PC-3 (cell line): Measurements from ENCODE around the gene HBG2. TPM values are rescaled to one million over a fixed set of nuclear protein-coding genes. Genes with fewer than 3 reads are reported as not detected.

Experiments
- ATAC-seq: fragments of 200-7000 bp; cut with Tn5 transposase; 2 replicates; pipeline ENCODE4 v1.9.1; 2020; ENCODE audit warnings: mild to moderate bottlenecking, moderate library complexity
- BruUV-seq: library from RNA; stranded (reverse); fragments of 400-500 nt; replicated peaks from 2 replicates; lab custom pipeline; 2021; lab: Mats Ljungman, UMichigan
- CTCF ChIA-PET: fragments of 300-600 bp; sonication (Branson Sonifier 250); formaldehyde crosslinking; loops from one replicate; lab custom pipeline; 2022; ENCODE audit warnings: antibody characterized with exemption; lab: Charles Lee
- POLR2A ChIA-PET: fragments of 300-600 bp; sonication (Branson Sonifier 250); formaldehyde crosslinking; loops from one replicate; lab custom pipeline; 2022; ENCODE audit warnings: antibody characterized with exemption; ENCODE audit not compliant: unreplicated experiment; lab: Charles Lee
- DNase-seq: peaks from one replicate; pipeline ENCODE4 v3.0.0-alpha.2; 2015
- H2AFZ ChIP-seq: fragments of 300-600 bp; sonication (generic); 2 replicates; pipeline ENCODE4 v1.6.0; 2016; ENCODE audit warnings: antibody characterized with exemption, low read length
- H3F3A ChIP-seq: fragments of 300-600 bp; sonication (generic); one replicate; pipeline ENCODE4 v1.6.0; 2017; ENCODE audit warnings: antibody characterized with exemption, low read length, control low read depth, mild to moderate bottlenecking; ENCODE audit not compliant: unreplicated experiment
- H3K27ac ChIP-seq: fragments of 300-600 bp; sonication (generic); 2 replicates; pipeline ENCODE4 v1.5.1; 2016; ENCODE audit warnings: mild to moderate bottlenecking, low read length
- H3K27me3 ChIP-seq: fragments of 300-600 bp; sonication (generic); 2 replicates; pipeline ENCODE4 v1.6.1; 2016; ENCODE audit warnings: low read length, mixed read lengths
- H3K36me3 ChIP-seq: fragments of 300-600 bp; sonication (generic); 2 replicates; pipeline ENCODE4 v1.6.1; 2016; ENCODE audit warnings: low read depth, mixed run types, low read length, mixed read lengths
- H3K4me1 ChIP-seq: fragments of 300-600 bp; sonication (generic); 2 replicates; pipeline ENCODE4 v1.5.1; 2016; ENCODE audit warnings: low read length; ENCODE audit not compliant: insufficient read depth
- H3K4me2 ChIP-seq: fragments of 300-600 bp; sonication (generic); 2 replicates; pipeline ENCODE4 v1.6.0; 2016; ENCODE audit warnings: low read length
- H3K4me3 ChIP-seq: fragments of 300-600 bp; sonication (generic); 2 replicates; pipeline ENCODE4 v1.5.1; 2016; ENCODE audit warnings: mild to moderate bottlenecking, low read length, mixed read lengths
- H3K79me2 ChIP-seq: fragments of 300-600 bp; sonication (generic); 2 replicates; pipeline ENCODE4 v1.6.1; 2017; ENCODE audit warnings: low read length, mixed read lengths
- H3K9ac ChIP-seq: fragments of 300-600 bp; sonication (generic); 2 replicates; pipeline ENCODE4 v1.6.0; 2016; ENCODE audit warnings: mild to moderate bottlenecking, low read length
- H3K9me2 ChIP-seq: fragments of 300-600 bp; sonication (generic); replicated peaks from 2 replicates; pipeline ENCODE4 v1.6.1; 2016; ENCODE audit warnings: mixed run types, low read length, mixed read lengths
- H3K9me3 ChIP-seq: fragments of 300-600 bp; sonication (generic); 2 replicates; pipeline ENCODE4 v1.6.1; 2016; ENCODE audit warnings: low read length, mixed read lengths
- H4K20me1 ChIP-seq: fragments of 300-600 bp; sonication (generic); 2 replicates; pipeline ENCODE4 v1.6.1; 2016; ENCODE audit warnings: low read length, mixed read lengths
- EZH2 ChIP-seq: fragments of 300-600 bp; sonication (generic); IDR thresholded peaks from one replicate; pipeline ENCODE4 v1.6.1; 2017; ENCODE audit warnings: antibody characterized with exemption, mild to moderate bottlenecking, low read length; ENCODE audit not compliant: unreplicated experiment
- EZH2phosphoT487 ChIP-seq: fragments of 300-600 bp; sonication (generic); IDR thresholded peaks from 2 replicates; pipeline ENCODE4 v1.6.1; 2018; ENCODE audit warnings: mild to moderate bottlenecking, antibody characterized with exemption, low read length, borderline replicate concordance
- intact Hi-C: fragments of 100-400 bp; cut with micrococcal nuclease; formaldehyde crosslinking; loops from 2 replicates; pipeline ENCODE4 v1.9.0; 2023
- total RNA-seq: library from RNA; depleted of rRNA; stranded (reverse); fragments of >200 nt; gene quantifications from 2 replicates; pipeline ENCODE4 v1.2.3, GENCODE V29; 2014
- TF ChIP-seq, protein P1 (sequence below): fragments of 300-600 bp; sonication (generic); conservative IDR thresholded peaks from 2 replicates; pipeline ENCODE4 v1.5.1; 2017; ENCODE audit warnings: antibody characterized with exemption, low read depth, mild to moderate bottlenecking, low read length

HBG2 gene
- total RNA-seq, 1 experiment from 2014 or later, result not detected

DNA sequence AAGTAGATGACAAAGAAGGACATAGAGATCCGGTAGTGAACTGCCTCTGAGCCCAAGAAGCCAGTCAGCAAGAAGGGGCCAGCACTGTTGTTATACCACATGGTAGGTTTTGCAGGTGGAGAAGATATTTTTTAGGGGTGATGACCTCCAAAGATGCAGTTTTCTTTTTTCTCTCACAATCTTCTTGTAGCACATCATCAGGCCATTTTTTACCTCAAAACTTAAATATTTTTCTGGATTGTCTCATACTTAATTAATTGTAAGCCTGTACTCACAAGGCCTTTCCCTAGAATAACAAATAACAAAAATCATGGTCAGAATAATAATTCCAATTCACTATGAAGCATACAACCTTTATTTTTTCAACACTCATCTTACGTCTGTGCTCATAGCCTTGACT, 47.3 kb upstream of the HBG2 start, which contains the start of gene OR51B4:
TSS of gene OR51B4 (minus strand) at position 101 of the 400 bp plus-strand sequence. CDS start at position 101, 0 bp downstream.
- CTCF ChIA-PET, result no interaction called here
- POLR2A ChIA-PET, result no interaction called here
- intact Hi-C loops, result no loop called here
- Histone ChIP-seq H3F3A (no peaks in the 10 kb centered on the region), H3K4me3 (no peak within 1 kb of the TSS), H3K9me3 (no peaks in the 10 kb centered on the region), H3K79me2 (no peaks in the 10 kb centered on the region), H3K9me2 (no peaks in the 10 kb centered on the region), H3K4me2 (no peak within 1 kb of the TSS), H3K9ac (no peak within 1 kb of the TSS), H3K27ac (no peak within 1 kb of the TSS), H4K20me1 (no peaks in the 10 kb centered on the region), H3K36me3 (no peaks in the 10 kb centered on the region), H3K27me3 (peaks cover 18% of the 10 kb centered on the region; the same call in 1 of the 2 replicates), H3K4me1 (no peaks in the 10 kb centered on the region), H2AFZ (no peak within 1 kb of the TSS)
- no peak for ATAC-seq
- DNase-seq, result no peak
- TF ChIP-seq EZH2 (no peak), EZH2phosphoT487 (no peak)
- TF ChIP-seq, protein P1, sequence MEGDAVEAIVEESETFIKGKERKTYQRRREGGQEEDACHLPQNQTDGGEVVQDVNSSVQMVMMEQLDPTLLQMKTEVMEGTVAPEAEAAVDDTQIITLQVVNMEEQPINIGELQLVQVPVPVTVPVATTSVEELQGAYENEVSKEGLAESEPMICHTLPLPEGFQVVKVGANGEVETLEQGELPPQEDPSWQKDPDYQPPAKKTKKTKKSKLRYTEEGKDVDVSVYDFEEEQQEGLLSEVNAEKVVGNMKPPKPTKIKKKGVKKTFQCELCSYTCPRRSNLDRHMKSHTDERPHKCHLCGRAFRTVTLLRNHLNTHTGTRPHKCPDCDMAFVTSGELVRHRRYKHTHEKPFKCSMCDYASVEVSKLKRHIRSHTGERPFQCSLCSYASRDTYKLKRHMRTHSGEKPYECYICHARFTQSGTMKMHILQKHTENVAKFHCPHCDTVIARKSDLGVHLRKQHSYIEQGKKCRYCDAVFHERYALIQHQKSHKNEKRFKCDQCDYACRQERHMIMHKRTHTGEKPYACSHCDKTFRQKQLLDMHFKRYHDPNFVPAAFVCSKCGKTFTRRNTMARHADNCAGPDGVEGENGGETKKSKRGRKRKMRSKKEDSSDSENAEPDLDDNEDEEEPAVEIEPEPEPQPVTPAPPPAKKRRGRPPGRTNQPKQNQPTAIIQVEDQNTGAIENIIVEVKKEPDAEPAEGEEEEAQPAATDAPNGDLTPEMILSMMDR, result no peak
- no TSS peak for BruUV-seq

DNA sequence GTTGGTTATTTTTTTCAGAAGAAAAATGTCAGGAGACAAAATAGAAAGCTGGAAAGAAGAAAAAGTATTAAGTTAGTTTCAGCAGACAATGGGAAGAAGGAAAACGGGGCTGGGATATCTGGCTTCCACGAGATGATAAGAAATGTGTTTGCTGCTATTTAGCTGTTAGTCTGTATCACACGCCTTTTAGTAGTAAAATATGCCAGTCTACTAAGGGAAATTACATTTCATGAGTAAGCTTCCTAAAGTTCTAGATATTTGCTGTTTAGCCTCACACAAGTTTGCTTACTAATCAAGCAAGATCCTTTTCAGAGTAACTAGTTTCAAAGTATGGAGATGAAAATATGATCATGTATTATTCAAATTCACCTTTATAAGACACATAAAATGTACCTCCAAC, 45.7 kb upstream of the HBG2 start:
- no peaks in the 10 kb centered on the region for H3K79me2 ChIP-seq
- TF ChIP-seq EZH2phosphoT487 (no peak), EZH2 (no peak)
- TF ChIP-seq, protein P1, result no peak
- H3K9ac ChIP-seq, result no peak overlapping the region
- H3K27me3 ChIP-seq, result peaks cover 18% of the 10 kb centered on the region; the same call in 1 of the 2 replicates
- no peak overlapping the region for H3K4me3 ChIP-seq
- no peaks in the 10 kb centered on the region for H3K9me2 ChIP-seq
- H4K20me1 ChIP-seq, result no peaks in the 10 kb centered on the region
- H3K27ac ChIP-seq, result no peak overlapping the region
- no peaks in the 10 kb centered on the region for H3K9me3 ChIP-seq
- no peak overlapping the region for H2AFZ ChIP-seq
- no peak for DNase-seq
- intact Hi-C loops, result no loop called here
- ATAC-seq, result no peak
- no peak overlapping the region for H3K4me2 ChIP-seq
- CTCF ChIA-PET, result no interaction called here
- POLR2A ChIA-PET, result no interaction called here
- H3K36me3 ChIP-seq, result no peaks in the 10 kb centered on the region
- H3K4me1 ChIP-seq, result no peaks in the 10 kb centered on the region
- H3F3A ChIP-seq, result no peaks in the 10 kb centered on the region
- no TSS peak for BruUV-seq

DNA sequence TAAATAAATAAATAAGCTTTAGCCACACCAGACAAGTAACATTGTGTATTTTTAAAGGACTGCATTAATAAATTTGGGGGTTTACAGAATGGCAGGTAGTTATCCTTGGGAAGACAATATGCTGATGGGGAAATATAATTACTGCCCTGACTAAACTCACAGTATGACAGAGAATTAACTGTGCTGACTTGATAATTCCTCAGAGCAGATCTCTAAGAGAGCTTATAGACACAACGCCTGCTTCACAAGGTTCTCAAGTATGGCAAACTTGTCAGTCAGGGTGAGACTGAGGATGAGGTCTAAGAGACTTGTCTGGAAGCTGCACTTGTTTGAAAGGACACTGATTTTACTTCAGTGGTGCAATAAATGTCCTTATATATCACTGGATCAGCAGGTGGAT, 43.9 kb upstream of the HBG2 start:
- ATAC-seq (no peak), DNase-seq (no peak)
- H3K27ac ChIP-seq, result no peak overlapping the region
- no peaks in the 10 kb centered on the region for H3K36me3 ChIP-seq
- no peaks in the 10 kb centered on the region for H3F3A ChIP-seq
- no peaks in the 10 kb centered on the region for H3K79me2 ChIP-seq
- H3K4me2 ChIP-seq, result no peak overlapping the region
- no peak overlapping the region for H3K4me3 ChIP-seq
- BruUV-seq, result no TSS peak
- H3K27me3 ChIP-seq, result peaks cover 18% of the 10 kb centered on the region; the same call in 1 of the 2 replicates
- no peak overlapping the region for H2AFZ ChIP-seq
- TF ChIP-seq EZH2, result no peak
- TF ChIP-seq, protein P1, result no peak
- TF ChIP-seq EZH2phosphoT487, result no peak
- H3K4me1 ChIP-seq, result no peaks in the 10 kb centered on the region
- no peaks in the 10 kb centered on the region for H3K9me2 ChIP-seq
- no peaks in the 10 kb centered on the region for H4K20me1 ChIP-seq
- H3K9ac ChIP-seq, result no peak overlapping the region
- no peaks in the 10 kb centered on the region for H3K9me3 ChIP-seq
- CTCF ChIA-PET, result no interaction called here
- intact Hi-C loops, result no loop called here
- POLR2A ChIA-PET, result no interaction called here
